HK-2 (cell line): ENCODE results near the gene MGMT.

Experiments used
- DNase-seq: peaks from one replicate; pipeline ENCODE4 v3.0.0-alpha.2; 2018; ENCODE audit not compliant: unreplicated experiment

The MGMT gene

DNA sequence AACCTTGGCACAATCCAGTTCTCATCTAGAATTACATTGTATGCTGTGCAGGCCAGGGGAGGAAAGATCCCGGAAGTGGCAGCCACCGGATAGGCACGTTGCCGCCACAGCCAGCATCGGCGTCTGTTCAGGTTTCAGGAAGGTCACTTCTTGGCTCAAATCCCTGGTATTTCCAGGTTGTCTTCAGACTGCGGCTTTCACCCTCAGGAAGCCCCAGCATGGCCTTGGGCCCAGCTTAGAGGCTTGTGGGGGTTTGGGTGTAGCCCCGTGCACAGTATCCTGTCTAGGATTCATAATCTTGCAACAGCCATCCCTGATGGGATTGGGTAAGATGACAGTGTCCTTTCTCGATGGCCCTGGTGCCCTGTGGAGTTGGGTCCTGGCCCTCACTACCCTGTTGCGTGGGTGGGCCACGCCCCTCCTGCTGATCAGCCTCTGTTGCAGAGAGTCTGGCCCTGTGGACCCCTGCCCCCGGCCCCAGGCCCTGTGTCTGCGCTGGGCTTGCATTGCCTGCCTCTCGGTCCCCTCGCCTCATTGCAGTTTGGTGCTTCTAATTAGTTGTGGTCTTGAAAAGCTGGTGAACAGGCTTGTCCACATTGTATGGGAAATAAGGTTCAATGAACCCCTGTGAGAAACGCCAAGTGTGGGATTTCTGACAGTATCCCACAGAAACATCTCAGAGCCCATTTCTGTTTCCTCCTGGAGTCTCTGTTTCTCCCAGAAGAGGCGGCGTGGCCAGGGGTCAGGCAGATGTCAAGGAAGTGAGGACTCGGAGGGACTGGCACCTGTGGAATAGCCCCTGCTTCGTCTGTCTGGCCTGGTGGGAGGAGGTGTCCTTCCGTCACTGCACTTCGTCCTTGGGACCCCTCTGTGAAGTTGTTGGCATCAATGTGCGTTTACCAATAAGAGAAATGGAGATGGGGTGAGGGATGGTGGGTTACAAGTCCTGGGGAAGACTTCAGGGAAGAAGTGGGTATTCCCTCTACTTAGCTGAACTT, 77.5 kb downstream of the MGMT start:
- no peak for DNase-seq

- DNase-seq, result no peak
Observed at GRCh38 chr10:129545261-129545660, 78.2 kb downstream of the MGMT start.

DNA sequence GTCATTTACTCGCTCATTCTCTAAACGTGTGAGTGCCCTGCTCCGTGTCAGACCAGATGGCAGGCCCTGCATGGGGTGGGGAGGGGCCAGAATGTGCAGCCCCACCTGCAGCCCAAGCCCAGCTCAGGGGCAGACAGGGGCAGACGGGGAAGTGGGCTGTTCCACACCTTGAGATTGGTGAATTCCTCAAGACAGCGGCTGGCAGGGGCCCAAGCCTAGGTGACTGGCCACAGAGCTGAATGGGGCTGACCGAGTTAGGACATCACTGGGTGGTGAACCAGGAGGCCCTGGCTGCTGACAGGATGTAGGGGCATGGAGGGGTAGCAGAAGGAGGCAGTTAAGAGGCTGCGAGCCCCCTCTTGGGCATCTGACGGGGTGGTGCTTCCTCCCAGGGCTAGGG, 79.1 kb downstream of the MGMT start:
- no peak for DNase-seq

DNA sequence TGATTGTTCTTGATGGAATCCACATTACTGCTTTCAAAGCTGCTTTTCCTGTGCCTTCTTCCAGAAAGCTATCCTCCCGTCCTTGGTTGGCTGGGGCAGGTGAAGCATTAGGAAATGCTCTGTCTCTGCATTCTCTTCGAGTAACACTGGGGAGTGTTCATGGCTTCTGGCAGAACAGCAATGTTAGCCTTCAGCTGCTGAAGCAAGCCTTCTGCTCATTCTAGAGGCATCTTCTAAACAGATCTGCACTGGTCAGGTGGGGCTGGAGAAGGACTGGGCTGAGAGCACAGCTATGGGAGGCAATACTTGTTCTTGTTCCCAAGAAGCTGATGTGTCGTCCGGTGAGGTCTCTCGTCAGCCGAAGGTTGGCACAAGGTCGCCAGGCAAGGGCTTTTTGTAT, 80.6 kb downstream of the MGMT start:
- no peak for DNase-seq

DNA sequence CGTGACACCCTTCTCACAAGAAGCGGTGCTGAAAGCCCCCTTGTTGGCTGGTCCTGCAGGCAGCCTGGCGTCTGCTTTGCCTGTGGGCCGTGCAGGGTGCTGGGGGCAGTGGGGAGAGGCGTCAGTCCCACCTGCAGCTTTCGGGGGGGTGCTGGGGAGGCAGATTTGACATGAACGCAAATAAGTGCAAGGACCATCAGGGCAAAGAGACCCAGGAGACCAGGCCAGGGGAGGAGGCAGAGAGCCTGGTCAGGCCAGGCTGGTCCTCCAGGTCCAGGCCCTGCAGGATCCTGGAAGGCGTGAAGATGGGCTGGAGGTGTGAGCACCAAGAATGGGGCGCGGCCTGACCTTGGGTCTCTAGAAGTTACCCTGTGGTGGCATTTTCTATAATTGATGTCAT, 81.6 kb downstream of the MGMT start:
- no peak for DNase-seq

DNA sequence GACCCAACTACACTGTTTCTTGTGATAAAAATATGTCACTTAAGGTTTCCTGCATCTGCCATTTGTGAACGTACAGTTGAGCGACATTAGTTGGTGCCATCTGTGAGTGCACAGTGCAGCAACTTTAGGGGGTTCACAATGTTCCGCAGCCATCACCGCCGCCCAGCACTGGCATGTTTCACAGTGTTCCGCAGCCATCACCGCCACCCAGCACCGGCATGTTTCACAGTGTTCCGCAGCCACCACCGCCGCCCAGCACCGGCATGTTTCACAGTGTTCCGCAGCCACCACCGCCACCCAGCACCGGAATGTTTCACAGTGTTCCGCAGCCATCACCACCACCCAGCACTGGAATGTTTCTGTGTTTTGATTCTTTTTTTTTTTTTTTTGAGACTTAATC, 83.0 kb downstream of the MGMT start:
- DNase-seq, result no peak

DNA sequence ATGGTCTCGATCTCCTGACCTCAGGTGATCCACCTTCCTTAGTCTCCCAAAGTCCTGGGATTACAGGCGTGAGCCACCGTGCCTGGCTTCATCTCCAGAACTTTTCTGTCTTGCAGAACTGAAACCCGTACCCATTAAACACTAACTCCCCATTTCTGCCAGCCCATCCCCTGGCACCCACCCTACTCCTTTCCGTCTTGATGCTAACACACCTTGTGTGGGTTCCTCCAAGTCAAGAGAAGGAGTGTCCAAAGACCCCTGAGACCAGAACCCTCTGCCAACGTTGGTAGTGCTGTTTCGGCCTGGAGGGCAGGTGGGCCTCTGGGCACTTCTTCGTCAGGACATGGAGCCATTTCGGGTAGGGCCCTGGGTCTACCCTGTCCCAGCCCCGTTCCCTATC, 83.6 kb downstream of the MGMT start:
- DNase-seq, result no peak

- DNase-seq, result no peak
Observed at GRCh38 chr10:129552119-129552518, 85.1 kb downstream of the MGMT start.

DNA sequence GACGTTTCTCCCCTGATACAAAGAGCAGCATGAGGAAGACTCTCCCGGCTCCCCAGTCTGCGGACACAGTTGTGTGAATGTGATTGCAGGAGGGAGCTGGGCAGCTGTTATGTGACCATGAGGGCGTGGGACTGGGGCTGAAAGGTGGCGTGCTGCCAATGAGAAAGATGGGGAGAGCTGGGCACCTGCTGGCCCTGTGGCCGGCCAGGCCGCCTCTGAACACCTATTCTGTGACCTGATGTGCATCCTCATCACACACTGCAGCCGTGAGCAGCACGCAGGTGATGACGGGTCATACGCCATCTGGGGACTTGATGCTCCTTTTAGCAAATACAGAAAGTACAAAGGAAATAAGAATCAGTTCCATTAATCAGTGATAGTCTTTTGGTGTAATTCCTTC, 86.9 kb downstream of the MGMT start:
- DNase-seq, result no peak

- DNase-seq, result no peak
Observed at GRCh38 chr10:129556316-129556715, 89.3 kb downstream of the MGMT start.

- no peak for DNase-seq
Observed at GRCh38 chr10:129560361-129560760, 93.3 kb downstream of the MGMT start.

DNA sequence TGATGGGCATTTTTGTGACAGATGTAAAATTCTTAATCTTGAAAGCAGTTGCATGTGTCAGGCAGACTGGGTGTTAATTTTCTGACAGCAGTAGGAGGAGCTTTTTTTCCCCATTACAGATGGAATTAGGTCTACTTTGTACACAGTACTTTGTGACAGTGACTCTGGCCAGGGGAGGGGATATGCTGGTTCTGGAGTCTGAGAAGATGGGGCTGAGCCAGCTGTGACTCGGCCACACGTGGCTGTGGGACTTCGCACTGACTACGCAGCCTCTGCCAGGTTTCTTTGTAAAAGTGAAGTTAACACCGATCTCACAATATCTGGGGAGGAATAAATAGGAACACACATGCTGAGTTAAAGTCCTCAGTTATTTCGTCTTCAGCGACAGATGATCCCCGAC, 95.4 kb downstream of the MGMT start:
- no peak for DNase-seq

GRCh38 chr10:129564923-129565322, 97.9 kb downstream of the MGMT start:
- no peak for DNase-seq

DNA sequence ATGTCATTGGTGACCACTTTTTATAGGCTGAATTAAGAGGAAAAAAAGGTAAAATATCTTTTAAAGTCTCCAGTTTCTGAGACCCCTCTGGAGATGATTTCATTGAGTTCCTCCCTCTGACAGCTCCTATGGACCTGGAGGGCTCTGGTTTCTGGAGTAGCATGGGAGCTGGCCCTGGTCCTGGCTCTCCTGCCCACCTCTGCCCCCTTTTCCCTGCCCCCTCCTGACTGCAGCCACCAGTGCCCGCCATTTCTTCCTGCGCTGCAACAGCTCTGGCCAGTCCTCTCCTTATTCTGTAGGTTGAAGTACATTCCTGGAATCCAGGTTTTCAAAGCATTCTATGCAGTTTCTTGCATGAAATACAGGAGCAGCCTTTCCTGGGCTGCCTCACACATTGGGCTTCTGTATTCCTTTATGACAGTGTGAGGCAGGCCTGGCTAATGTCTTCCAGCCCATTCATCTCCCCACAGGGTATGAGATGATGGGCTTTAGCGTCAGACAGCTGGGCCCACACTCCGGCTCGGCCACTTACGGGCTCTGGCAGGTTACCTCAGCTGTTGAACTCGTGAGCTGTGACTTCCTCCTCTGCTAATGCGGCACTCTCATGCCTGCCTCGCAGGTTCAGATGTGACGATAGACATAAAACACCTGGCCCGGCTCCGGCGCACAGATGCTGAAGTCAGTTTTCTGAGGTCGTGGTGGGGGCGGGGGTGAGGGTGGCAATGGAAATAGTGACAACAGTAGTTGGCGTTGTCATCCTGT, 101.7 kb downstream of the MGMT start:
- no peak for DNase-seq

DNA sequence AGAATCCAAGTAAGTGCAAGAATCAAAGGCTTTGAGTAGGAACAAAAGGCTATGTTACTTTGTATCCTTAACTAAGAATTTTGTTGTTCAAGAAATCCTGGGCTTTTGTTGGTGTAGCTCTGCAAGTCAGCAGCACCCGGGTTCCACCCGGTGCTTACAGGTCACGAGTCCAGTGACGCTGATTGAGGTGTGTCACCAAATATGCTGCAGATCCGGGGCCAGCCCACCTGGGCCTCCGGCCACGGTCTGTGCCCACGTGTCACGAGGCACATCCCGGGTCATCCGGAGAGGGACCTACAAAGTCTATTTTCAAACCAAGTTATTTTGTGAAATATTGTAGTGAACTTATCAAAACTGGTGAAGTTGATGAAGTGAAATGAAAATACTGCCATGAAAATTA, 103.1 kb downstream of the MGMT start:
- DNase-seq, result no peak

- DNase-seq, result no peak
Observed at GRCh38 chr10:129579228-129579627, 112.2 kb downstream of the MGMT start.

DNA sequence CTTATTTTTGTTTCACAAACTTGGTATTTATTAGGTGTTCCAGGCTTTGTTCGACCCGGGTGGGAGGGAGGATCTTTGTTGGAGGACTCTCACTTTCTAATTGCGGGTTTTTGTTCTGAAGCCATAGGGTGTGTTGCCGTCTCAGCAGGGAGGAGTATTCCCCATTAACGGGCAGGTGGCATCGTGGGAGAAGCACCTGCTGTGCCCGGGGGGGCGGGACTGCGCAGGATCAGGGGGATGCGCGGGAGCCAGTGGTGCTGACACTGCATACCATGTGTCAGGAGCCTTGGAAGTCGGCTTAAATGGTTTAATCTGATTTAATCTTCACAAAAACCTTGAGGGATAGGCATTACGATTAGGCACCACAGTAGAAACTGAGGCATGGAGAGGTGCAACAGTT, 113.0 kb downstream of the MGMT start:
- no peak for DNase-seq

- DNase-seq, result no peak
Observed at GRCh38 chr10:129580901-129581300, 113.9 kb downstream of the MGMT start.

- no peak for DNase-seq
Observed at GRCh38 chr10:129581827-129582411, 114.9 kb downstream of the MGMT start.

DNA sequence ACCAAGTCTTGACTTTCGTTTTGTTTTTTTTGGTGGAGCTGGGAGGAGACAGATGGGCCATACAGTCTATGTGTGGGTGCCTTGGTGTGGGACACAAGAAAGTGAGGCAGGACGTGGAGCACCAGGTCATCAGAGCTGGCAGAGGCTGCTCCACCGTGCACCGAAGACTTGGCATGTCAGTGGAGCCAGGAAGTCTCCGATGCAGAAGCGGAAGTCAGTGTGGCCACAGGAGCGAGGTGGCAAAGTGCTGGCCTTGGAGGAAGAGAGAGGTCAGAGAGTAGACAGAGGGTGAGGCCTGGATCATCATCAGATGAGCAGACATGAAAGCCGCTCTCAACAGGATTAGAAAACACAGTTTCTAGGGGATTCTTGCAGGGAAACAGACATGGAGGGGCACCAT, 116.8 kb downstream of the MGMT start:
- no peak for DNase-seq

DNA sequence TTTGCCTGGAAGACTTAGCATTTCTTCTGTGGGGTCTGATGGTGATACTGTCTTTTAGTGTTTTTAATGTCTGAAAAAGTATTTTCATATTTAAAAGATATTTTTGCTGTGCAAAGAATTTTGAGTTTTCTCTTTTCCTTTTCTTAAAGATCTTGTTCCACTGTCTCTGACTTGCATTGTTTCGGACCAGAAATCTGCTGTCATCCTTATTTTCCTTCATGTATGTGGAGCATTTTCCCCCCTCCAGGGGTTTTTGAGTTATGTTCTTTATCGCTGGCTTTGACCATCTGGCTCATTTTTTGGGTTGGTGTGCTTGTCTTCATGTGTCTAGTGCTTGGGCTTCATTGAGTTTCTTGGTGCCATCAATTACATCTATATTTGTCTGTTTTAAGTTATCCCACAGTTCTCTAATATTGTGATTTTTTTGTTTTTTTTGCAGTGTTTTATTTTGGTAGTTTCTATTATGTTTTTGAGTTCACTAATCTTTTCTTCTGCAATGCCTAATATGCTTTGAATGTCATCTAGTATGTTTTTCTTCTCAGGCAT, 119.9 kb downstream of the MGMT start:
- DNase-seq, result no peak

DNA sequence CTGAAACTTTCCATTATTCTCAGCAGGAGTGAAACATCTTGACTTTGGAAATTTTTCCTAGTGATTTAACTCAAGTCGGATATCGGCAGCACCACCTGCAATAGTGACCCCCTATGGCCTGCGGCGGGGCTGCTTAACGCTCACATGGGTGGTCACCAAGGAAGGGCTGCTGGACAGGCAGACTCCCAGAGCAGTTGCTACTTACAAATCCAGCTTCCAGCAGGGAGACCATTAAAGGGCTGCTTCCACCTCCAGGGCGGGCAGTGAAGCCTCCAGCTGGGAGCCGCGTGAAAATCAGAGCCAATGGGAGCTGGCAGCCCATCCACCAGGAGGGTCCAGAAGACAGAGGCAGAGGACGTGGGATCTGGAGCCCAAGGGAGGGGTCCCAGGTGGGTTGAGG, 122.5 kb downstream of the MGMT start:
- DNase-seq, result no peak
